NCI-H345 (cell line): ENCODE measurements around the gene FOXP1.

Experiments used
- DNase-seq: peaks from one replicate; lab custom pipeline; 2025; lab: John Stamatoyannopoulos, UW

FOXP1 gene

DNA sequence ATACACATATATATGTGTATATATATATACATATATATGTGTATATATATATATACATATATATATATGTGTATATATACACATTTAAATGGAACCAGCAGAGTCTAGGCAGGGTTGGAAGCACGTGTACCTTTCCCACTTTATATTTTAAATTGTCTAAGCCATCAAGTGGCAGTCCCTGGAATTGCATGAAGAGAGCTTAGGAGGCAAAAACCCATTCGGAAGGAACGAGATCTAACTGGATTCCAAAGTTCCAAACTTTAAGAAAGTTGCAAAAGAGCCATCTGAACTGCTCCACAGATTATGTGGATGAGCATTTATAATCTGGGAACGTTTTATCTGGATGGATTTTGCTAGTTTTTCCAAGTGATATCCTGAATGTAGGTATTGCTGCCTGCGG is 186.5 kb downstream of the FOXP1 start:
- DNase-seq, result peak; percentile 3

- DNase-seq, result no peak
These were observed 187.4 kb downstream of the FOXP1 start for GRCh38 chr3:71395927-71396695.

DNA sequence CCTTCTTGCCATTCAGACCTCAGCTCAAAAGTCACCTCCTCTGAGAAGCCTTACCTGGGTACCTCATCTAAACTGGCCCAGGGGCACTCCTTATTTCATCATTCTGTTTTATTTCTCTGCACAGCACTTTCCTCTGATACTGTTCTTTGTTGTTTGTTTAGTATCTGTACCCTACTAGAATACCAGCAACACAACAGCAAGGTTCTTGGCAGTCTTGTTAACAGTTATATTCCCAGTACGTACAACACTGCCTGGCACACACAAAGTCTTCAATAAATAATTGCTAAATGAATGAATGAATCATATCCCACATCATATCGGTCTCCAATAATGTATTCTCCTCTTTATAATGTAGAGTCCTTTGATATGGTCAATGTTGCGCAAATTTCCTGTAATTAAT is 188.1 kb downstream of the FOXP1 start:
- no peak for DNase-seq

DNA sequence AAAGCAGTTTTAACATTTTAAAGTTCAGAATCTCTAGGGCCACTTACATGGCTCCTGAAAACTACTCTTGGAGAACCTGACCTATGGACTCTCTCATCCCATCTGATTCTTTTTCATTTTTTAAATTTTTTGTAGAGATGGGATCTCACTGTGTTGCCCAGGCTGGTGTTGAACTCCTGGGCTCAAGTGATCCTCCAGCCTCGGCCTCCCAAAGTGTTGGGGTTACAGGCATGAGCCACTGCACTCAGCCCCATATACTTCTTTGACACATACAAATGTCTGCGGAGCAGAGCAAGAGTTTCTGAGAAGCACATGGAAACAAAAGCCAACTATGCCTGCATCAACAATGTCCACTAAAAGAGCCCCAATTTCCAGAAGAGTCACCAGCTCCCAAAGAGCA is 189.8 kb downstream of the FOXP1 start:
- no peak for DNase-seq

DNA sequence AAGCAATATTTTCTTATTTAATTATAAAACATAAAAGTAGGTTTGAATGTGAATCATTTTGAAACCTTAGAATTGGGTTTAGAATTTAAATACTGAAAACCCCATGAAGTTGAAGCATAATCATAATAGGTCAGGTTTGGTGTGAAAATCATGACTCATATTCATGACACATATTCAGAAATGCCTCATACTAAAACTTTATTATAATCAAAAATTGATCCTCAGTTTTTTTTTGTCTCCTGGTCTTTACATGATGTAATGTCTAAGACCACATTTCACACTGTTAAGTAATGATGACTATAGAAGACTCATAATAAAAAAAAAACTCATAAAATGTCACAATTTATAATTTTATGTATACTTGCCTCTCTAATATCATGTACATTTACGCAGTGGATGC is 190.4 kb downstream of the FOXP1 start:
- DNase-seq, result no peak

GRCh38 chr3:71392251-71392650 is 191.3 kb downstream of the FOXP1 start:
- no peak for DNase-seq

DNA sequence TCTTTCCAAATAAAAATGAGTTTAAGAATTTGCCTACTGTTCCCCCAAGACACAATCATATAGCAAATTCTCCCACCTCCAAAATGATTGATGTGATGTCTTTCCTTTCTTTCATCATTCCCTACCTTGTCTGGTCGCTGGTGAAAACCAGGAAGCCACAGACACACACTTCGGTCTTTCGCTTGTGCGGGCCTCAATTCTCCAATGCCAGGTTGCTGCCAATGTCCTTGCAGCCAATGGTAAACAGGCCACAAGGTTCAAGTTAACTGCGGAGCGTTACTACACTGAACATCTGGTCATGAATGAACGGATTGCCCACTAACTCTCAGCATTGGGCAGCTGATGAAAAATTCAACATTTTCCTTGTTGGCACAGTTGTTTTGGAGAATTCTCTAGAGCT is 192.2 kb downstream of the FOXP1 start:
- DNase-seq, result no peak

- peak; percentile 61 for DNase-seq
These were observed 193.5 kb downstream of the FOXP1 start for GRCh38 chr3:71389911-71390573.

- DNase-seq, result peak; percentile 40
These were observed 194.3 kb downstream of the FOXP1 start for GRCh38 chr3:71389191-71389590.

DNA sequence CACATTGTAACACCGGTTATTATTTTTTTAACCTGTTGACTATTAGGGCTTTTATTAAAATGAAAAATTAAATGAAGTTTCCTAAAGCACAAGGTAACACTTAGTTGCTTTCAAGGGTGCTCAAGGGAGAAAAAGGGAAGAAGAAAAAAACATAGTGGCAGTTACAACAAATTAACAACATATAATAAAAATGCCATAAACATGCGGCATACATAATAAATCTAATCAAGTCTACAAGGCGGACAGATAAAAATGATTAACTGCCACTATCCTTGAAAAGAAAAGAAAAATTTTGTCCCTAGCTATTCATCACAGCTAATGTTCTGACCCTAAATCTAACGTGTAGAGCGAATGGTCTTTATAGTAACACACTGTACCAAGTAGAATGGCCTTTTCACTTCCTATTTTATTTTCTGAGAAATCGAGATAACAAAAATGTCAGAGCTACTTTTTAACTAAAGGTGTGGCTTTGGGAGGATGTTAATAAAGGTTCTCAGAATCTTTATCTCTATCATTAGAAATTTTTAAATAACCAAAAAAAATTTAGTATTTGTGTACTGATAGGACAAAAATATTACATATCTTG is 194.9 kb downstream of the FOXP1 start:
- no peak for DNase-seq

DNA sequence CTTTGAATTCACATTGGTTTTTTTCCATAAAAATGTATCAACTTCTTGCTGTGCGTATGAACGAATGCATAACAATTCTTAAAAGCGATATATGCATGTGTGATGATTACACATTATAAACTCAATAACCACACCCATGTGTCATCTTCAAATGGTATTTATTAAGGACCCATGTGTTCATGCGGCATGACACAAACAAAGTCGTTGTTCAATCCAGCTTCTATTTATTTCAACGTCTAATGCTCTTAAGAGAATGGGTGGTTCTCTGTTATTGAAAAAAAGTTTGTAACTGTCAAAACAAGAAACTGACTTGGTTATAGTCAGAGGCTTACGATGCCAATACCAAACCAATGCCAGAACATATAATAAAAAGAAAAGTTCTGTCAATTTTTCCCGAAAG is 195.9 kb downstream of the FOXP1 start:
- DNase-seq, result no peak

- no peak for DNase-seq
These were observed 198.5 kb downstream of the FOXP1 start for GRCh38 chr3:71384837-71385716.

- DNase-seq, result no peak
These were observed 199.1 kb downstream of the FOXP1 start for GRCh38 chr3:71384388-71384787.

GRCh38 chr3:71380096-71380495 is 203.4 kb downstream of the FOXP1 start:
- no peak for DNase-seq

DNA sequence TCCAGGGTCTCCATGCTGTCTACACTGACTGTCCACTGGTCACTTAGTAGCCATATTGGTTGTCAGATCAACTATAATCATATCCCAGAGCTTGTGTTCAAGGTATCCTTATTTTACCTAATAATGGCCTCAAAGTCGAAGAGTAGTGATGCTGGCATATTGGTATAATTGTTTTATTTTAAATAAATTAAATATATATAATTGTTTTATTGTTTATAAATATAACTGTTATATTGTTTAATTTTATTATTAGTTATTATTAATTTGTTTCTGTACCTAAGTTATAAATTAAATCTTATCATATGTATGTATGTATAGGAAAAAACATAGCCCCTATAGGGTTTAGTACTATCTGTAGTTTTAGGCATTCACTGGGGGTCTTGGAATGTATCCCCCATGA is 205.0 kb downstream of the FOXP1 start:
- no peak for DNase-seq

- DNase-seq, result no peak
These were observed 206.6 kb downstream of the FOXP1 start for GRCh38 chr3:71376911-71377310.

- no peak for DNase-seq
These were observed 207.0 kb downstream of the FOXP1 start for GRCh38 chr3:71376503-71376902.

DNA sequence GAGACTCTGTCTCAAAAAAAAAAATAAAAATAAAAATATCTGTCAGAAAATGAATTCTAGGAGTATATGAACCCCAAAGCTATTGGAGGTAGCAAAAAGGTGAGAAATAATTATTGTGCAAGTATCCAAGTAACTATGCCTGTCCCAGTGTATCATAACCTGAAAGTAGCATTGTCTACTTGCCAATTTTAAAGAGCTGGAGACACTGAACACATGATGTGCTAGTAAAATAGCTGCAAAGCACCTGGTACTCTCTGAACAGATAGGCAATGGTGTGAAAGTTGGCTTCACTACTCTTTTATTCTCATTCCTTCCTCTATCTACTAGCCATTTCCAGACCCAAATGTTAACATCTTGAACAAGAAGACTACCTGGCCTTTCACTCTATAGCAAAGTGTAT is 208.9 kb downstream of the FOXP1 start:
- no peak for DNase-seq

- no peak for DNase-seq
These were observed 210.5 kb downstream of the FOXP1 start for GRCh38 chr3:71372911-71373637.

- DNase-seq, result no peak
These were observed 211.2 kb downstream of the FOXP1 start for GRCh38 chr3:71372241-71372768.

- no peak for DNase-seq
These were observed 212.2 kb downstream of the FOXP1 start for GRCh38 chr3:71371282-71371681.
